Esophagus muscularis mucosa (tissue), 4 donors: ENCODE results near the gene DGCR2.

ENCODE experiments used
- EP300 ChIP-seq: sonication (generic); formaldehyde crosslinking; IDR thresholded peaks from one replicate; pipeline ENCODE4 v1.6.1; 2017; ENCODE audit warnings: antibody characterized with exemption
- POLR2A ChIP-seq: fragments of 450-650 bp; IDR thresholded peaks from one replicate; pipeline ENCODE4 v1.6.1; 2017; ENCODE audit warnings: antibody characterized with exemption, moderate library complexity, mild to moderate bottlenecking, low read depth
- POLR2AphosphoS5 ChIP-seq, 2 donors: sonication (generic); formaldehyde crosslinking; IDR thresholded peaks; one replicate each; pipeline ENCODE4 v1.6.1; 2017; ENCODE audit warnings: antibody characterized with exemption in 2 of 2
- TF ChIP-seq, protein P1 (sequence below), 3 experiments: fragments of 200-600 bp in 2 of 3; fragments of 450-650 bp in 1 of 3; sonication (generic) in 2 of 3; IDR thresholded peaks; one replicate each; pipeline ENCODE4 v1.5.1; 2017 to 2019; ENCODE audit warnings: antibody characterized with exemption in 3 of 3, mild to moderate bottlenecking in 2 of 3, moderate library complexity in 1 of 3

- no peak for TF ChIP-seq POLR2AphosphoS5 (IDR thresholded peaks at IDR 0.05)
- TF ChIP-seq, protein P1, sequence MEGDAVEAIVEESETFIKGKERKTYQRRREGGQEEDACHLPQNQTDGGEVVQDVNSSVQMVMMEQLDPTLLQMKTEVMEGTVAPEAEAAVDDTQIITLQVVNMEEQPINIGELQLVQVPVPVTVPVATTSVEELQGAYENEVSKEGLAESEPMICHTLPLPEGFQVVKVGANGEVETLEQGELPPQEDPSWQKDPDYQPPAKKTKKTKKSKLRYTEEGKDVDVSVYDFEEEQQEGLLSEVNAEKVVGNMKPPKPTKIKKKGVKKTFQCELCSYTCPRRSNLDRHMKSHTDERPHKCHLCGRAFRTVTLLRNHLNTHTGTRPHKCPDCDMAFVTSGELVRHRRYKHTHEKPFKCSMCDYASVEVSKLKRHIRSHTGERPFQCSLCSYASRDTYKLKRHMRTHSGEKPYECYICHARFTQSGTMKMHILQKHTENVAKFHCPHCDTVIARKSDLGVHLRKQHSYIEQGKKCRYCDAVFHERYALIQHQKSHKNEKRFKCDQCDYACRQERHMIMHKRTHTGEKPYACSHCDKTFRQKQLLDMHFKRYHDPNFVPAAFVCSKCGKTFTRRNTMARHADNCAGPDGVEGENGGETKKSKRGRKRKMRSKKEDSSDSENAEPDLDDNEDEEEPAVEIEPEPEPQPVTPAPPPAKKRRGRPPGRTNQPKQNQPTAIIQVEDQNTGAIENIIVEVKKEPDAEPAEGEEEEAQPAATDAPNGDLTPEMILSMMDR (IDR thresholded peaks at IDR 0.05) = no peak
- no peak for TF ChIP-seq POLR2A
- TF ChIP-seq EP300 = no peak
Measured at GRCh38 chr22:19067696-19068348, 54.4 kb downstream of the DGCR2 start.
